ENCODE measurements around the gene BRCA1. TPM values are rescaled to one million over a fixed set of nuclear protein-coding genes. Genes with fewer than 3 reads are reported as not detected.

The BRCA1 gene
- total RNA-seq, 3 donors from 2014 or later, result 8.8 to 17.4 (median 10.3) TPM

DNA sequence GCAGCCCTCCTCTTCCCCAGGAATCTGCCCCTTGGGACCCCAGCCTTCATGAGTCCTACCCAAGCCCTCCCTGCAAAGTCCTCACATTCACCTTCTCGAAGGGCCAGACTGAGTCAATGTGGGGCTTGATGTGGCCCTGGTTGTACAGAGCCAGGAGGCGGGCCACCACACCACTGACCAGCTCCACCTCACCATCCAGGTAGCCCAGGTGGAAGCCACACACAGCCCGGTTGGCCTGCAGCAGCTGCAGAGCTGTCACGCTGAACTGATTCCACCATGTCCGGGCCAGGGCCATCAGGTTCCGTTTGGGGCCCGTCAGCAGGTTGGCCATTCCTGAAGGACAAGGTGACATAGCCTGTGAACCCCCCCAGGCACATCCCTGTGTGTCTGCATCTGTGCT, 108.9 kb downstream of the BRCA1 start:
- Histone ChIP-seq H3K4me1 (ENCODE audit: low read depth) (peaks cover 18% of the 10 kb centered on the region), H3K36me3 (ENCODE audit: low read depth) (no peaks in the 10 kb centered on the region), H3K9me3 (no peaks in the 10 kb centered on the region), H3K4me3 (no peak overlapping the region)
- intact Hi-C loops (cut with DNase I, micrococcal nuclease), result no loop called here
- TF ChIP-seq, protein P1, sequence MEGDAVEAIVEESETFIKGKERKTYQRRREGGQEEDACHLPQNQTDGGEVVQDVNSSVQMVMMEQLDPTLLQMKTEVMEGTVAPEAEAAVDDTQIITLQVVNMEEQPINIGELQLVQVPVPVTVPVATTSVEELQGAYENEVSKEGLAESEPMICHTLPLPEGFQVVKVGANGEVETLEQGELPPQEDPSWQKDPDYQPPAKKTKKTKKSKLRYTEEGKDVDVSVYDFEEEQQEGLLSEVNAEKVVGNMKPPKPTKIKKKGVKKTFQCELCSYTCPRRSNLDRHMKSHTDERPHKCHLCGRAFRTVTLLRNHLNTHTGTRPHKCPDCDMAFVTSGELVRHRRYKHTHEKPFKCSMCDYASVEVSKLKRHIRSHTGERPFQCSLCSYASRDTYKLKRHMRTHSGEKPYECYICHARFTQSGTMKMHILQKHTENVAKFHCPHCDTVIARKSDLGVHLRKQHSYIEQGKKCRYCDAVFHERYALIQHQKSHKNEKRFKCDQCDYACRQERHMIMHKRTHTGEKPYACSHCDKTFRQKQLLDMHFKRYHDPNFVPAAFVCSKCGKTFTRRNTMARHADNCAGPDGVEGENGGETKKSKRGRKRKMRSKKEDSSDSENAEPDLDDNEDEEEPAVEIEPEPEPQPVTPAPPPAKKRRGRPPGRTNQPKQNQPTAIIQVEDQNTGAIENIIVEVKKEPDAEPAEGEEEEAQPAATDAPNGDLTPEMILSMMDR (IDR thresholded peaks at IDR 0.05), result no peak
- DNase-seq (no peak), ATAC-seq (no peak)

GRCh38 chr17:43015579-43015978, 109.6 kb downstream of the BRCA1 start:
- intact Hi-C loops (cut with DNase I, micrococcal nuclease), result no loop called here
- H3K4me3 ChIP-seq, result no peak overlapping the region
- TF ChIP-seq, protein P1 (IDR thresholded peaks at IDR 0.05), result no peak
- peaks cover 21% of the 10 kb centered on the region for H3K4me1 ChIP-seq (ENCODE audit: low read depth)
- no peak for DNase-seq
- no peaks in the 10 kb centered on the region for H3K9me3 ChIP-seq
- no peaks in the 10 kb centered on the region for H3K36me3 ChIP-seq (ENCODE audit: low read depth)
- ATAC-seq, result no peak

- no peak overlapping the region for H3K4me3 ChIP-seq
- ATAC-seq (no peak), DNase-seq (no peak)
- TF ChIP-seq, protein P1 (IDR thresholded peaks at IDR 0.05), result no peak
- peaks cover 25% of the 10 kb centered on the region for H3K4me1 ChIP-seq (ENCODE audit: low read depth)
- intact Hi-C loops (cut with DNase I, micrococcal nuclease), result no loop called here
- H3K36me3 ChIP-seq (ENCODE audit: low read depth), result no peaks in the 10 kb centered on the region
- H3K9me3 ChIP-seq, result no peaks in the 10 kb centered on the region
These were observed 110.3 kb downstream of the BRCA1 start for GRCh38 chr17:43014649-43015542.

DNA sequence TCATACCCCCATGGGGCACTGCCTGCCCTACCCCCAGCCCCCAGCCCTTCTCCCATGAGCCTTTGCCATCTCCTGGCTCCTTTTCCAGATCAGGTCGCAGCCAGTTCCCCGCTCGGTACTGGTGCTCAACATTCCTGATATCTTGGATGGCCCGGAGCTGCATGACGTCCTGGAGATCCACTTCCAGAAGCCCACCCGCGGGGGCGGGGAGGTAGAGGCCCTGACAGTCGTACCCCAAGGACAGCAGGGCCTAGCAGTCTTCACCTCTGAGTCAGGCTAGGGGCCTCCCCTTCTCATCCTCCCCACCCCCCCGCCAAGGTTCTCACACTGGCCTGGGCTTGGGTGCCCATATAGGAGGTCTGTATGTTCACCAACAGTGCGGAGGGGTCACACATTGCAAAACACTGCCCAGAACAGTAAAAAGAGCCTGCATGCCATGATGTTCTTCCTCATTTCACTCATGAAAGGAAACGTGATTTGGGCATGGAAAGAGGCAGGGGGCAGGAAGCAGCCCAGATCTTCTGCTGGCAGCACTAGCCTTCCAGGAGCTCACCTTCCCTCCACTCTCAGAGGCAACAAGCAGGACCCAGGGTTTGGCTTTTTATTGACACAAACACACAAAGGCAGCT, 111.0 kb downstream of the BRCA1 start:
- Histone ChIP-seq H3K4me1 (ENCODE audit: low read depth) (peaks cover 21% of the 10 kb centered on the region), H3K36me3 (ENCODE audit: low read depth) (no peaks in the 10 kb centered on the region), H3K4me3 (no peak overlapping the region), H3K9me3 (no peaks in the 10 kb centered on the region)
- ATAC-seq, result no peak
- intact Hi-C loops (cut with DNase I, micrococcal nuclease), result no loop called here
- TF ChIP-seq, protein P1 (IDR thresholded peaks at IDR 0.05), result no peak
- no peak for DNase-seq

DNA sequence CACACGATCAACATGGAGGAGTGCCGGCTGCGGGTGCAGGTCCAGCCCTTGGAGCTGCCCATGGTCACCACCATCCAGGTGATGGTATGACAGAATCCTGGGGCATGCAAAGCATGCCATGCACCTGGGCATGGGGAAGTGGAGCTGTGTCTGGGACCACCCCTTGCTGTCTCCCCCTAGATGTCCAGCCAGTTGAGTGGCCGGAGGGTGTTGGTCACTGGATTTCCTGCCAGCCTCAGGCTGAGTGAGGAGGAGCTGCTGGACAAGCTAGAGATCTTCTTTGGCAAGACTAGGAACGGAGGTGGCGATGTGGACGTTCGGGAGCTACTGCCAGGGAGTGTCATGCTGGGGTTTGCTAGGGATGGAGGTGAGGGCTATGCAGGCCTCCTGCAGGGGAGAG, 111.9 kb downstream of the BRCA1 start:
- DNase-seq (no peak), ATAC-seq (no peak)
- no peaks in the 10 kb centered on the region for H3K9me3 ChIP-seq
- TF ChIP-seq, protein P1 (IDR thresholded peaks at IDR 0.05), result no peak
- no peaks in the 10 kb centered on the region for H3K36me3 ChIP-seq (ENCODE audit: low read depth)
- peaks cover 20% of the 10 kb centered on the region for H3K4me1 ChIP-seq (ENCODE audit: low read depth)
- H3K4me3 ChIP-seq, result no peak overlapping the region
- intact Hi-C loops (cut with DNase I, micrococcal nuclease), result no loop called here

Measured in mucosa of descending colon (tissue), 3 donors.